Smooth muscle cell (in vitro differentiated cells): ENCODE measurements around the gene PCF11. TPM values are rescaled to one million over a fixed set of nuclear protein-coding genes. Genes with fewer than 3 reads are reported as not detected.

ENCODE experiments used
- DNase-seq: peaks from one replicate; lab custom pipeline; 2025; ENCODE audit not compliant: unreplicated experiment; lab: John Stamatoyannopoulos, UW
- H2AFZ ChIP-seq: fragments of 200-600 bp; sonication (generic); 2 replicates; pipeline ENCODE4 v1.6.0; 2016; ENCODE audit warnings: antibody characterized with exemption, low read depth, mild to moderate bottlenecking
- H3F3A ChIP-seq: fragments of 200-600 bp; sonication (generic); 2 replicates; pipeline ENCODE4 v1.6.0; 2017; ENCODE audit warnings: antibody characterized with exemption, low read depth
- H3K27ac ChIP-seq: fragments of 200-600 bp; sonication (generic); 2 replicates; pipeline ENCODE4 v1.5.1; 2016; ENCODE audit warnings: low read depth, mild to moderate bottlenecking
- H3K27me3 ChIP-seq: fragments of 200-600 bp; sonication (generic); 2 replicates; pipeline ENCODE4 v1.6.1; 2016; ENCODE audit warnings: low read depth, mild to moderate bottlenecking
- H3K36me3 ChIP-seq: fragments of 200-600 bp; sonication (generic); 2 replicates; pipeline ENCODE4 v1.5.1; 2016; ENCODE audit warnings: low read depth
- H3K4me1 ChIP-seq: fragments of 200-600 bp; sonication (generic); 2 replicates; pipeline ENCODE4 v1.5.1; 2016; ENCODE audit warnings: low read depth
- H3K4me2 ChIP-seq: fragments of 200-600 bp; sonication (generic); 2 replicates; pipeline ENCODE4 v1.6.0; 2016; ENCODE audit warnings: mild to moderate bottlenecking
- H3K4me3 ChIP-seq: fragments of 200-600 bp; sonication (generic); 2 replicates; pipeline ENCODE4 v1.5.1; 2016; ENCODE audit warnings: mild to moderate bottlenecking
- H3K79me2 ChIP-seq: fragments of 200-600 bp; sonication (generic); 2 replicates; pipeline ENCODE4 v1.6.0; 2016; ENCODE audit warnings: low read depth, mild to moderate bottlenecking
- H3K9ac ChIP-seq: fragments of 200-600 bp; sonication (generic); 2 replicates; pipeline ENCODE4 v1.6.0; 2016; ENCODE audit warnings: low read depth
- H3K9me3 ChIP-seq: fragments of 200-600 bp; sonication (generic); replicated peaks from 2 replicates; pipeline ENCODE4 v1.5.1; 2016; ENCODE audit warnings: low read depth
- H4K20me1 ChIP-seq: fragments of 200-600 bp; sonication (generic); 2 replicates; pipeline ENCODE4 v1.6.0; 2016; ENCODE audit warnings: low read depth
- WGBS: methylation state at CpG from one replicate; pipeline ENCODE4 v1.1.7; 2016; ENCODE audit warnings: low lambda C conversion rate; 5-methylcytosine and 5-hydroxymethylcytosine counted together
- polyA plus RNA-seq: library from polyadenylated mRNA; unstranded; fragments of >200 nt; fragmentation: Nextera tagmentation; extraction: Ambion mirVana; gene quantifications from 2 replicates; pipeline ENCODE4 v1.2.1, GENCODE V29; 2016
- total RNA-seq: library from RNA; depleted of rRNA; stranded (reverse); fragments of >200 nt; gene quantifications from 2 replicates; pipeline ENCODE4 v1.2.3, GENCODE V29; 2014
- TF ChIP-seq, protein P1 (sequence below): fragments of 200-600 bp; sonication (generic); IDR thresholded peaks from 2 replicates; pipeline ENCODE4 v1.5.1; 2017; ENCODE audit warnings: borderline replicate concordance, mild to moderate bottlenecking, antibody characterized with exemption; ENCODE audit not compliant: insufficient read depth, poor library complexity, severe bottlenecking

The PCF11 gene
- total and polyA plus RNA-seq, 2 experiments from 2014 or later, result 17.5 to 56.7 TPM

GRCh38 chr11:83120327-83120726, 36.6 kb upstream of the PCF11 start:
- Histone ChIP-seq H3K36me3 (no peaks in the 10 kb centered on the region), H3K27me3 (no peaks in the 10 kb centered on the region), H3K4me2 (no peak overlapping the region), H3K79me2 (no peaks in the 10 kb centered on the region), H3K4me1 (peaks cover under 1% of the 10 kb centered on the region), H3K4me3 (no peak overlapping the region), H2AFZ (no peak overlapping the region), H3K27ac (no peak overlapping the region), H3K9ac (no peak overlapping the region), H4K20me1 (no peaks in the 10 kb centered on the region), H3F3A (no peaks in the 10 kb centered on the region), H3K9me3 (no peaks in the 10 kb centered on the region)
- no peak for DNase-seq
- TF ChIP-seq, protein P1, sequence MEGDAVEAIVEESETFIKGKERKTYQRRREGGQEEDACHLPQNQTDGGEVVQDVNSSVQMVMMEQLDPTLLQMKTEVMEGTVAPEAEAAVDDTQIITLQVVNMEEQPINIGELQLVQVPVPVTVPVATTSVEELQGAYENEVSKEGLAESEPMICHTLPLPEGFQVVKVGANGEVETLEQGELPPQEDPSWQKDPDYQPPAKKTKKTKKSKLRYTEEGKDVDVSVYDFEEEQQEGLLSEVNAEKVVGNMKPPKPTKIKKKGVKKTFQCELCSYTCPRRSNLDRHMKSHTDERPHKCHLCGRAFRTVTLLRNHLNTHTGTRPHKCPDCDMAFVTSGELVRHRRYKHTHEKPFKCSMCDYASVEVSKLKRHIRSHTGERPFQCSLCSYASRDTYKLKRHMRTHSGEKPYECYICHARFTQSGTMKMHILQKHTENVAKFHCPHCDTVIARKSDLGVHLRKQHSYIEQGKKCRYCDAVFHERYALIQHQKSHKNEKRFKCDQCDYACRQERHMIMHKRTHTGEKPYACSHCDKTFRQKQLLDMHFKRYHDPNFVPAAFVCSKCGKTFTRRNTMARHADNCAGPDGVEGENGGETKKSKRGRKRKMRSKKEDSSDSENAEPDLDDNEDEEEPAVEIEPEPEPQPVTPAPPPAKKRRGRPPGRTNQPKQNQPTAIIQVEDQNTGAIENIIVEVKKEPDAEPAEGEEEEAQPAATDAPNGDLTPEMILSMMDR, result no peak

DNA sequence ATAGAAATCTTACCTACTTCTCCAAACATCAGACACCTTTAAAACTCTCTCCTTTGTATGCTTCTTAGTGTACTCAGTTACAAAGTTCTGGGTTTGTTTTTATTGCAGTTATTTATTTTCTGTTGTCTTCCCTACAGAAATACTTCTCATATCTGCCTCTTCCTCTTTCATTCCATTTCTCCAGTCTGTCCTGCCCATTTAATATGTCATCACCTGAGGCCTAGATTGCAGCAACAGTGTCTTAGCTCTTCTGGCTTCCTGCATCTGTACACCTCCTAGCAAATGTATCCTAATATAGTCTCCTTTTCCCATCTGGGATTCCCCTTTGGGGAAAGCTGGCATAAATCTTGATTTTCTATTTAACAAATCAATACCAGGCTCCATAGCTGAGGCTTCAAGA, 34.9 kb upstream of the PCF11 start:
- no peak overlapping the region for H3K4me2 ChIP-seq
- H3K9ac ChIP-seq, result no peak overlapping the region
- H2AFZ ChIP-seq, result no peak overlapping the region
- DNase-seq, result no peak
- H3K9me3 ChIP-seq, result no peaks in the 10 kb centered on the region
- TF ChIP-seq, protein P1, result no peak
- H3K79me2 ChIP-seq, result no peaks in the 10 kb centered on the region
- no peaks in the 10 kb centered on the region for H3K4me1 ChIP-seq
- H3K27me3 ChIP-seq, result no peaks in the 10 kb centered on the region
- H3K36me3 ChIP-seq, result no peaks in the 10 kb centered on the region
- no peaks in the 10 kb centered on the region for H3F3A ChIP-seq
- H3K4me3 ChIP-seq, result no peak overlapping the region
- H3K27ac ChIP-seq, result no peak overlapping the region
- no peaks in the 10 kb centered on the region for H4K20me1 ChIP-seq

DNA sequence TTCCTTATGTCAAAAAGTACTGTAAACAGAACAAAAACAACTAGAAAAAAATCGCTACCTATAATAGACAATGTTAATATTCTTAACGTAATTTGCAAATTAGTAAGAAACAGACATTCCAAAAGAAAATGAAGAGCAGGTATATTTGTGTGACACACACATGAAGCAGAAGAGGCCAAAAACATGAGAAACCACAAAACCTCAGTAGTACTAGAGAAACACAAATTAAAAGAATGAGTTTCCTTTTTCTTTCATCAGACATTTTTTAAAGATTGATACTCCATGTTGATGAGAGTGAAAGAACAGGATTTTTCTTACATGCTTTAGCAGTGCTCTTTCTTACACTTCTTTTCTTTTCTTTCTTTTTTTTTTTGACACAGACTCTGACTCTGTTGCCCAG, 34.2 kb upstream of the PCF11 start:
- no peak for DNase-seq
- WGBS, result 96% methylated on average over 2 of the region's 2 CpGs

More for the DNA sequence above, 34.2 kb upstream of the PCF11 start:
- Histone ChIP-seq H3K36me3 (no peaks in the 10 kb centered on the region), H3F3A (no peaks in the 10 kb centered on the region), H2AFZ (no peak overlapping the region), H3K4me1 (no peaks in the 10 kb centered on the region), H3K9me3 (no peaks in the 10 kb centered on the region), H3K79me2 (no peaks in the 10 kb centered on the region), H3K4me3 (no peak overlapping the region), H3K4me2 (no peak overlapping the region), H3K27ac (no peak overlapping the region), H4K20me1 (no peaks in the 10 kb centered on the region), H3K9ac (no peak overlapping the region), H3K27me3 (no peaks in the 10 kb centered on the region)
- TF ChIP-seq, protein P1, result no peak
